Lung (tissue), 12 donors: ENCODE measurements around the gene ING3. TPM values are rescaled to one million over a fixed set of nuclear protein-coding genes. Genes with fewer than 3 reads are reported as not detected.
"Not testable (repeated sequence)": the region's sequence is repeated elsewhere in the genome, so short reads cannot be mapped to it uniquely, and the experiment has no call there.

Experiments
- ATAC-seq: fragments of 200-7000 bp; cut with Tn5 transposase; one replicate; pipeline ENCODE4 v1.9.1; 2020; ENCODE audit warnings: moderate number of reproducible peaks; ENCODE audit not compliant: insufficient read depth, low FRiP score
- DNase-seq, 3 donors: peaks; one replicate each; pipeline ENCODE4 v3.0.0-alpha.2; 2013 to 2017
- H3K27ac ChIP-seq, 2 donors: one replicate each; pipeline ENCODE4 v1.5.1; 2013; ENCODE audit warnings: mild to moderate bottlenecking in 2 of 2, moderate library complexity in 2 of 2, control low read depth in 1 of 2, inconsistent platforms in 1 of 2, low read depth in 1 of 2, low read length in 1 of 2
- H3K27me3 ChIP-seq, 3 donors: one replicate each; pipeline ENCODE4 v1.5.1; 2013; ENCODE audit warnings: low read length in 2 of 3; ENCODE audit not compliant: control insufficient read depth in 3 of 3, insufficient read depth in 3 of 3
- H3K36me3 ChIP-seq, 4 donors: one replicate each; pipeline ENCODE4 v1.5.1; 2013; ENCODE audit warnings: low read length in 4 of 4, mild to moderate bottlenecking in 1 of 4, moderate library complexity in 1 of 4; ENCODE audit not compliant: control insufficient read depth in 4 of 4, insufficient read depth in 4 of 4
- H3K4me1 ChIP-seq, 5 donors: one replicate each; pipeline ENCODE4 v1.5.1; 2013; ENCODE audit warnings: low read length in 5 of 5, mild to moderate bottlenecking in 2 of 5, moderate library complexity in 1 of 5; ENCODE audit not compliant: control insufficient read depth in 5 of 5, insufficient read depth in 5 of 5
- H3K4me3 ChIP-seq: one replicate; pipeline ENCODE4 v1.5.1; 2013; ENCODE audit warnings: mild to moderate bottlenecking, control low read depth, moderate library complexity
- H3K9ac ChIP-seq, 2 donors: one replicate each; pipeline ENCODE4 v1.5.1; 2013; ENCODE audit warnings: low read length in 2 of 2, control low read depth in 1 of 2; ENCODE audit not compliant: insufficient read depth in 1 of 2
- H3K9me3 ChIP-seq, 4 donors: one replicate each; pipeline ENCODE4 v1.5.1; 2013; ENCODE audit warnings: low read length in 3 of 4, mild to moderate bottlenecking in 1 of 4, moderate library complexity in 1 of 4; ENCODE audit not compliant: control insufficient read depth in 4 of 4, insufficient read depth in 3 of 4
- CTCF ChIP-seq: IDR thresholded peaks from 2 replicates; pipeline ENCODE4 v1.5.1; 2012; ENCODE audit warnings: mild to moderate bottlenecking; ENCODE audit errors: control extremely low read depth, extremely low read depth
- WGBS, 2 donors: extraction: QIAGEN DNeasy Blood & Tissue Kit; methylation state at CpG; one replicate each; pipeline ENCODE4 v1.1.7; 2013; 5-methylcytosine and 5-hydroxymethylcytosine counted together
- polyA plus RNA-seq, 2 donors: library from polyadenylated mRNA; stranded (reverse); fragments of 200-250 nt; gene quantifications; one replicate each; pipeline ENCODE4 v1.2.1, GENCODE V29; 2013
- total RNA-seq, 2 donors: library from RNA; depleted of rRNA in 1 of 2; stranded (reverse); fragments of >200 nt in 1 of 2; gene quantifications; one replicate each; pipeline ENCODE4 v1.2.1, GENCODE V29; 2014 to 2021
- donor health status: control.
- donor health status: control.
- donor health status: Bipolar disorder and iron deficiency.
- donor health status: healthy.
- donor health status: DM: yes; HTN: yes; CAD: no.

The ING3 gene
- total and polyA plus RNA-seq, 4 donors = 8.6 to 24.9 (median 14.2) TPM

- no peak for DNase-seq
- Histone ChIP-seq H3K9me3 (no peaks in the 10 kb centered on the region), H3K9ac (no peak overlapping the region), H3K27ac (no peak overlapping the region), H3K27me3 (no peaks in the 10 kb centered on the region), H3K4me3 (no peak overlapping the region), H3K4me1 (peaks cover 0 to 44% (median 0%) of the 10 kb centered on the region in 5 donors), H3K36me3 (no peaks in the 10 kb centered on the region)
- WGBS, 2 donors = 68 to 87% methylated on average over 5 of the region's 5 CpGs
- no peak for TF ChIP-seq CTCF
- no peak for ATAC-seq
Observed at GRCh38 chr7:121003986-121004685, 53.6 kb downstream of the ING3 start.

GRCh38 chr7:121005058-121005457, 54.5 kb downstream of the ING3 start:
- not testable (repeated sequence) for H3K9me3 ChIP-seq, ATAC-seq, H3K36me3 ChIP-seq, H3K27me3 ChIP-seq, H3K9ac ChIP-seq, H3K27ac ChIP-seq, DNase-seq, H3K4me3 ChIP-seq
- peaks cover 0 to 37% (median 0%) of the 10 kb centered on the region in 5 donors for H3K4me1 ChIP-seq
- WGBS, 2 donors = 93 to 97% methylated on average over 4 of the region's 4 CpGs

- no peaks in the 10 kb centered on the region for H3K27me3 ChIP-seq
- no peaks in the 10 kb centered on the region for H3K9me3 ChIP-seq
- no peak overlapping the region for H3K9ac ChIP-seq
- DNase-seq = peak in 1 of 3 donors; percentile 50
- no peaks in the 10 kb centered on the region for H3K36me3 ChIP-seq
- 79 to 80% methylated on average over 4 of the region's 4 CpGs for WGBS, 2 donors
- H3K4me1 ChIP-seq = peaks cover 0 to 39% (median 0%) of the 10 kb centered on the region in 5 donors
- no peak for TF ChIP-seq CTCF
- no peak overlapping the region for H3K27ac ChIP-seq
- no peak overlapping the region for H3K4me3 ChIP-seq
- ATAC-seq = no peak
Observed at GRCh38 chr7:121005996-121006584, 55.5 kb downstream of the ING3 start.

GRCh38 chr7:121006711-121007315, 56.2 kb downstream of the ING3 start:
- Histone ChIP-seq H3K9ac (no peak overlapping the region), H3K9me3 (no peaks in the 10 kb centered on the region), H3K4me3 (no peak overlapping the region), H3K27ac (no peak overlapping the region), H3K4me1 (peaks cover 0 to 45% (median 0%) of the 10 kb centered on the region in 5 donors), H3K36me3 (no peaks in the 10 kb centered on the region), H3K27me3 (no peaks in the 10 kb centered on the region)
- WGBS, 2 donors = 57 to 64% methylated on average over 6 of the region's 6 CpGs
- ATAC-seq = no peak
- peak; percentile 33 to 79 (median 76) for DNase-seq
- no peak for TF ChIP-seq CTCF
